HepG2 (cell line): ENCODE measurements around the gene MREG.

ENCODE experiments used
- CREB1 ChIP-seq, 2 experiments: fragments of 450-650 bp in 1 of 2; IDR thresholded peaks; 2 replicates each; pipeline ENCODE4 v1.6.1; 2016 to 2017; ENCODE audit warnings: control low read depth in 1 of 2, mild to moderate bottlenecking in 1 of 2, missing compliant biosample characterization in 1 of 2, missing genetic modification characterization in 1 of 2
- PITX1 ChIP-seq: sonication (generic); formaldehyde crosslinking; IDR thresholded peaks from 2 replicates; pipeline ENCODE4 v1.5.1; 2020; ENCODE audit warnings: mild to moderate bottlenecking, missing genetic modification reagents
- YY1 ChIP-seq: IDR thresholded peaks from 2 replicates; pipeline ENCODE4 v1.6.1; 2011; ENCODE audit warnings: low read length, low read depth, moderate library complexity, mild to moderate bottlenecking; ENCODE audit not compliant: insufficient read depth, insufficient replicate concordance

GRCh38 chr2:216047397-216047796 is 34.0 kb upstream of the MREG start:
- TF ChIP-seq PITX1 (CRISPR knock-in tag) (no peak), CREB1 (IDR thresholded peaks at IDR 0.05) (no peak), CREB1 (CRISPR knock-in tag; IDR thresholded peaks at IDR 0.05) (no peak), YY1 (no peak)
